GM10266 (cell line): Measurements from ENCODE around the gene PLEKHG3.

Source experiments
- DNase-seq: peaks from one replicate; pipeline ENCODE4 v3.0.0; 2012; ENCODE audit errors: extremely low spot score
- TF ChIP-seq, protein P1 (sequence below): IDR thresholded peaks from 2 replicates; pipeline ENCODE4 v1.5.1; 2012; ENCODE audit warnings: mild to moderate bottlenecking, low read depth; ENCODE audit not compliant: control insufficient read depth, insufficient read depth; ENCODE audit errors: missing control alignments

Gene PLEKHG3

DNA sequence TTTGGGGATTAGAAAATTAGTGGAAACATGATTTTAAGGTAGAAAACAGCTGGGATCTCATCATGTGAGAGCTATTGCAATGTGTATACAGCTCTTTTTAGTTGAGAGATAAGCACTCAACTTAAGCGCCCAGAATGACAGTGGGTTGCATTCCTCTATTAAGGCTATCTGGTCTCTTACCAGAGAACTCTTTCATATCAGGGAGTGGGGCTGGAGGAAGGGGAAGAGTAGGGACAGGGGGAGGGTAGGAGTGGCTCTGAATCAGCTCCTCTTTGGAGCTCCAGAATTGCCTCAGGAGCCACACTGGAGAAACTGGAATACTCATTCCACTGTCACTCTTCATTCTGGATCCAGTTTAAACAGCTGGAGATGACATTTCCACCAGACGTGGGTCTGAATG is 9.2 kb upstream of the PLEKHG3 start:
- DNase-seq, result no peak
- TF ChIP-seq, protein P1, sequence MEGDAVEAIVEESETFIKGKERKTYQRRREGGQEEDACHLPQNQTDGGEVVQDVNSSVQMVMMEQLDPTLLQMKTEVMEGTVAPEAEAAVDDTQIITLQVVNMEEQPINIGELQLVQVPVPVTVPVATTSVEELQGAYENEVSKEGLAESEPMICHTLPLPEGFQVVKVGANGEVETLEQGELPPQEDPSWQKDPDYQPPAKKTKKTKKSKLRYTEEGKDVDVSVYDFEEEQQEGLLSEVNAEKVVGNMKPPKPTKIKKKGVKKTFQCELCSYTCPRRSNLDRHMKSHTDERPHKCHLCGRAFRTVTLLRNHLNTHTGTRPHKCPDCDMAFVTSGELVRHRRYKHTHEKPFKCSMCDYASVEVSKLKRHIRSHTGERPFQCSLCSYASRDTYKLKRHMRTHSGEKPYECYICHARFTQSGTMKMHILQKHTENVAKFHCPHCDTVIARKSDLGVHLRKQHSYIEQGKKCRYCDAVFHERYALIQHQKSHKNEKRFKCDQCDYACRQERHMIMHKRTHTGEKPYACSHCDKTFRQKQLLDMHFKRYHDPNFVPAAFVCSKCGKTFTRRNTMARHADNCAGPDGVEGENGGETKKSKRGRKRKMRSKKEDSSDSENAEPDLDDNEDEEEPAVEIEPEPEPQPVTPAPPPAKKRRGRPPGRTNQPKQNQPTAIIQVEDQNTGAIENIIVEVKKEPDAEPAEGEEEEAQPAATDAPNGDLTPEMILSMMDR, result no peak

DNA sequence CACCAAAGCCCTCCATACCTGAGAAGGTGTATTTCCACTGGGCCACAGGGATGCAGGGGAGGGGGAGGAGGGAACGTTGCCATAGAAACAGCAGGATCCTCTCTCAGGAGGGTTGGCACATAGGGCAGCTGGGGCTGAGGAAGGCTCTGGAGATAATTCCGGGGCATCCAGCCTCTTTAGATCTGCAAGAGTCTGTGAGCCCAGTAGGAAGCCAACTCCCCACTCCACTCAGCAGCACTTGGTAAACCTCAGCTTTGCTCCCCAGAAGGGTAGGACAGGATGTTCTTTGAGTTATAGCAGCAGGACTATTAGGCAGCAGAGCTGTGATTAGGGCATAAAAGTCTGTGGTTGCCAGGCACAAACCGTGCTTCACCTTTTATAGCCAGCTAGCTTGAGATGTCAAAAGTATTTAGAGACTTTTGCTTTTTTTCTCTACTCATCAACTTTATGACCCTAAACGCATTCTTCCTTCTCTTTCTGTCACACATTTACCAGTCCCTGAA is 7.8 kb upstream of the PLEKHG3 start:
- TF ChIP-seq, protein P1, result no peak
- DNase-seq, result no peak

DNA sequence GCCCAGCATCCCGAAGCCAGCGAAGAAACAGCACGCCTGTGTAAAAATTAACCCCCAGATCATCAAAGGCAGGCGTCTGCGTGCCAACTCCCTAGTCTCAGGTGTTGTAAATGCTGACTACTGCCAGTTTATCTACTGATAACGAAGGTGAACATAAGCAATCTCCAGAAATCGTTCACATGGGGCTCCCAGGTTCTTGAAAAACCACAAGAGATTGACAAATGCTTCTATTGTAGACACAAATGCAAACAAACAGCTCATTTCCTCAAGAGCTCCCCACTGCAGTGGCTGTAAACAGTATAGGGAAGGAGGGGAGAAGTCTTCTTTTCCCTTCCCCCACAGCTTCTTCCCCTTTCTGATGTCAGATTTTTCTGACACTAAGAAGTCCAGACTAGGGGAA is 5.3 kb upstream of the PLEKHG3 start:
- DNase-seq, result no peak
- TF ChIP-seq, protein P1, result no peak

GRCh38 chr14:64700290-64700689 is 3.9 kb upstream of the PLEKHG3 start:
- no peak for DNase-seq
- TF ChIP-seq, protein P1, result no peak

DNA sequence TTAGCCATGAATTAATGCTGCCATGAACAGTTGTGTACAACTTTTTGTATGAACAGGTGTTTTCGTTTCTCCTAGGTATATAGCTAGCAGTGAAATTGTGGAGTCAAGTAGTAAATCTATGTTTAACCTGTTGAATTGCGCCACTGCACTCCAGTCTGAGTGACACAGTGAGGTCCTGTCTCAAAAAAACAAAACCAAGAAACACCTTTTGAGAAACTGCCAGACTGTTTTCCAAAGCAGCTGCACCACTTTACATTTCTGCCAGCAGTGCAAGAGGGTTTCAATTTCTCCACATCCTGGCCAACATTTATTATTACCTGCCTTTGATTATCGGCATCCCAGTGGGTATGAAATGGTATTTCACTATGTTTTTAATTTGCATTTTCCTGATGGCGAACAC is 3.3 kb upstream of the PLEKHG3 start:
- DNase-seq, result no peak
- TF ChIP-seq, protein P1, result no peak

DNA sequence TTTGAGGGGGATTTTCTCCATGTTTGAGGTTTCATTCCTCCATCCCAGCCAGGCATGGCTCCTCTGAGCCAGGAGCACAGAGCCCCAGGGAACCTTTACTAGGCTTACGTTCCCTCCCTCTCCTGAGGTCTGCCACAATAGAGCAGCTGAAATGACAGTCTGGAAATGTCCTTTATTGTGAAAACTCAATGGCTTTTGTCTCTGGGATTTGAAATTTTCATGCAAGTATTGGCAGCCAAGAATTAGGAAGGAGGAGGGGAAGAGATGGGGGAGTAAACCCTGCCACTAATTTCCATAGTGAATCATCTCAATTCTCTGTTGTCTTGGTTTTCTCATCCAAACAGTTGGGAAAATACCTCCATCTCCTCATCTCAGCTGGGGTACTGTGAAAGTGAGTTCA is 2.6 kb upstream of the PLEKHG3 start:
- TF ChIP-seq, protein P1, result no peak
- DNase-seq, result no peak

GRCh38 chr14:64702493-64703394 is 1.5 kb upstream of the PLEKHG3 start:
- TF ChIP-seq, protein P1, result no peak
- no peak for DNase-seq
